Upper lobe of left lung (tissue), 6 donors: ENCODE data around the gene PPP4C. TPM values are rescaled to one million over a fixed set of nuclear protein-coding genes. Genes with fewer than 3 reads are reported as not detected.

ENCODE experiments used
- ATAC-seq, 2 donors: fragments of 200-7000 bp; cut with Tn5 transposase; one replicate each; pipeline ENCODE4 v1.9.1; 2022; ENCODE audit warnings: mild to moderate bottlenecking in 2 of 2, moderate library complexity in 2 of 2; ENCODE audit not compliant: low FRiP score in 2 of 2
- DNase-seq, 2 donors: peaks; one replicate each; pipeline ENCODE4 v3.0.0-alpha.2; 2019 to 2020
- H3K27ac ChIP-seq, 4 donors: fragments of 200-600 bp; sonication (generic); one replicate each; pipeline ENCODE4 v1.5.1; 2016 to 2019
- H3K27me3 ChIP-seq, 4 donors: fragments of 200-600 bp; sonication (generic); one replicate each; pipeline ENCODE4 v1.5.1; 2017 to 2019
- H3K36me3 ChIP-seq, 4 donors: fragments of 200-600 bp; sonication (generic); one replicate each; pipeline ENCODE4 v1.5.1; 2016 to 2019
- H3K4me1 ChIP-seq, 4 donors: fragments of 200-600 bp; sonication (generic); one replicate each; pipeline ENCODE4 v1.5.1; 2018 to 2019
- H3K4me3 ChIP-seq, 4 donors: fragments of 200-600 bp; sonication (generic); one replicate each; pipeline ENCODE4 v1.5.1; 2017 to 2019; ENCODE audit warnings: mild to moderate bottlenecking in 2 of 4, moderate library complexity in 1 of 4
- H3K9me3 ChIP-seq, 4 donors: fragments of 200-600 bp; sonication (generic); one replicate each; pipeline ENCODE4 v1.5.1; 2018 to 2019
- CTCF ChIP-seq, 6 experiments: fragments of 450-650 bp in 4 of 6; fragments of 200-600 bp in 2 of 6; sonication (generic) in 2 of 6; IDR thresholded peaks; one replicate each; pipeline ENCODE4 v1.5.1; 2016 to 2019; ENCODE audit warnings: antibody characterized with exemption in 6 of 6
- EP300 ChIP-seq, 4 donors: sonication (generic); formaldehyde crosslinking; IDR thresholded peaks; one replicate each; pipeline ENCODE4 v1.5.1; 2017; ENCODE audit warnings: antibody characterized with exemption in 4 of 4, control low read depth in 2 of 4
- POLR2A ChIP-seq, 4 donors: fragments of 450-650 bp; IDR thresholded peaks; one replicate each; pipeline ENCODE4 v1.5.1; 2016 to 2017; ENCODE audit warnings: antibody characterized with exemption in 4 of 4, mild to moderate bottlenecking in 2 of 4
- POLR2AphosphoS5 ChIP-seq, 2 donors: sonication (generic); formaldehyde crosslinking; IDR thresholded peaks; one replicate each; pipeline ENCODE4 v1.5.1; 2017; ENCODE audit warnings: antibody characterized with exemption in 2 of 2
- WGBS, 2 donors: methylation state at CpG; one replicate each; pipeline ENCODE4 v1.1.5; 2017 to 2018; 5-methylcytosine and 5-hydroxymethylcytosine counted together
- total RNA-seq, 6 donors: library from RNA; depleted of rRNA in 4 of 6; stranded (reverse); fragments of >200 nt in 4 of 6; gene quantifications; one replicate each; pipeline versions ENCODE4 v1.1.0 to v1.2.1, GENCODE V29; 2016 to 2021
- donor health status: DM: no; HTN: no; CAD: no; lungs with moderate emphysema.
- donor health status: DM: no; HTN: yes; CAD: no; lungs with severe emphysema.

The PPP4C gene
- total RNA-seq, 6 donors from 2014 or later, result 44.4 to 99.4 (median 80.0) TPM

- Histone ChIP-seq H3K36me3 (peaks cover 2 to 16% (median 9%) of the 10 kb centered on the region in 4 donors), H3K9me3 (peaks cover 0 to 26% (median 13%) of the 10 kb centered on the region in 4 donors), H3K27ac (peak overlapping the region; percentile 91 to 99 (median 96)), H3K27me3 (no peaks in the 10 kb centered on the region), H3K4me3 (peak overlapping the region; percentile 57 to 85 (median 80)), H3K4me1 (peaks cover 38 to 58% (median 43%) of the 10 kb centered on the region in 4 donors)
- TF ChIP-seq POLR2A (IDR thresholded peaks at IDR 0.05) (no peak), CTCF (IDR thresholded peaks at IDR 0.05) (no peak)
- DNase-seq (peak in 1 of 2 donors; percentile 84), ATAC-seq (no peak)
- WGBS, 2 donors, result 10 to 11% methylated on average over 1 to 30 of the region's 47 CpGs
Observed at GRCh38 chr16:30095166-30096078, 19.6 kb downstream of the PPP4C start.

GRCh38 chr16:30096105-30096861, 20.5 kb downstream of the PPP4C start, which contains the start of gene YPEL3:
Gene YPEL3, minus strand, starts transcription at chr16:30096213. Its CDS starts 731 bp downstream, at chr16:30095482.
- TF ChIP-seq EP300 (IDR thresholded peaks at IDR 0.05) (peak in 1 of 4 donors; percentile 19), POLR2AphosphoS5 (IDR thresholded peaks at IDR 0.05) (peak; percentile 64 to 71), POLR2A (IDR thresholded peaks at IDR 0.05) (peak in 2 of 4 donors; percentile 80 to 88), CTCF (IDR thresholded peaks at IDR 0.05) (no peak)
- ATAC-seq (peak; percentile 76 to 85), DNase-seq (peak; percentile 96 to 99)
- Histone ChIP-seq H3K9me3 (peaks cover 0 to 26% (median 13%) of the 10 kb centered on the region in 4 donors), H3K4me3 (peak within 1 kb of the TSS; percentile 57 to 85 (median 80)), H3K27me3 (no peaks in the 10 kb centered on the region), H3K27ac (peak within 1 kb of the TSS; percentile 91 to 99 (median 96)), H3K4me1 (peaks cover 30 to 49% (median 38%) of the 10 kb centered on the region in 4 donors), H3K36me3 (peaks cover 2 to 16% (median 9%) of the 10 kb centered on the region in 4 donors)
- WGBS, 2 donors, result 15 to 92% methylated on average over 6 to 40 of the region's 77 CpGs

- no peak for ATAC-seq
- Histone ChIP-seq H3K4me1 (peaks cover 27 to 42% (median 35%) of the 10 kb centered on the region in 4 donors), H3K4me3 (peak overlapping the region in 3 of 4 donors; percentile 57 to 85 (median 80)), H3K36me3 (peaks cover 2 to 16% (median 9%) of the 10 kb centered on the region in 4 donors), H3K27ac (peak overlapping the region; percentile 91 to 99 (median 94)), H3K9me3 (peaks cover 0 to 26% (median 13%) of the 10 kb centered on the region in 4 donors), H3K27me3 (no peaks in the 10 kb centered on the region)
- WGBS, 2 donors, result 85 to 92% methylated on average over 18 of the region's 18 CpGs
- DNase-seq, result no peak
- TF ChIP-seq CTCF (IDR thresholded peaks at IDR 0.05) (no peak), EP300 (IDR thresholded peaks at IDR 0.05) (no peak), POLR2A (IDR thresholded peaks at IDR 0.05) (no peak), POLR2AphosphoS5 (IDR thresholded peaks at IDR 0.05) (no peak)
Observed at GRCh38 chr16:30096862-30097563, 21.2 kb downstream of the PPP4C start.

- H3K27ac ChIP-seq, result peak overlapping the region in 3 of 4 donors; percentile 4 to 62 (median 38)
- no peaks in the 10 kb centered on the region for H3K27me3 ChIP-seq
- TF ChIP-seq POLR2AphosphoS5 (IDR thresholded peaks at IDR 0.05) (no peak), EP300 (IDR thresholded peaks at IDR 0.05) (no peak), CTCF (IDR thresholded peaks at IDR 0.05) (no peak), POLR2A (IDR thresholded peaks at IDR 0.05) (no peak)
- no peak overlapping the region for H3K4me3 ChIP-seq
- DNase-seq (no peak), ATAC-seq (peak in 1 of 2 donors; percentile 17)
- WGBS, 2 donors, result 79 to 81% methylated on average over 4 of the region's 4 CpGs
- H3K36me3 ChIP-seq, result peaks cover 0 to 47% (median 15%) of the 10 kb centered on the region in 4 donors
- no peaks in the 10 kb centered on the region for H3K9me3 ChIP-seq
- H3K4me1 ChIP-seq, result peaks cover 0 to 3% (median 0%) of the 10 kb centered on the region in 4 donors
Observed at GRCh38 chr16:30104090-30104489, 28.3 kb downstream of the PPP4C start.
